Ovary (tissue), 9 donors: ENCODE measurements around the gene ACAD11. TPM values are rescaled to one million over a fixed set of nuclear protein-coding genes. Genes with fewer than 3 reads are reported as not detected.
A peak's percentile ranks its signal among the peaks of the same experiment; 100 is the strongest.

Source experiments
- DNase-seq, 5 donors: peaks; one replicate each; pipeline ENCODE4 v3.0.0-alpha.2; 2019 to 2020
- H3K27ac ChIP-seq, 2 donors: fragments of 200-600 bp; one replicate each; pipeline versions ENCODE4 v1.5.1 to v1.8.0; 2019 to 2022
- H3K27me3 ChIP-seq: fragments of 200-600 bp; one replicate; pipeline ENCODE4 v1.8.0; 2022
- H3K36me3 ChIP-seq: fragments of 200-600 bp; sonication (generic); one replicate; pipeline ENCODE4 v1.5.1; 2019
- H3K4me1 ChIP-seq: one replicate; pipeline ENCODE4 v1.8.1; 2013; ENCODE audit warnings: mild to moderate bottlenecking, moderate library complexity; ENCODE audit not compliant: insufficient read depth
- H3K4me3 ChIP-seq: fragments of 200-600 bp; sonication (generic); one replicate; pipeline ENCODE4 v1.5.1; 2017
- H3K9me3 ChIP-seq, 2 donors: fragments of 200-600 bp in 1 of 2; sonication (generic) in 1 of 2; one replicate each; pipeline versions ENCODE4 v1.5.1 to v1.8.1; 2013 to 2019; ENCODE audit warnings: mild to moderate bottlenecking in 1 of 2, moderate library complexity in 1 of 2
- CTCF ChIP-seq, 3 donors: fragments of 450-650 bp in 2 of 3; fragments of 200-600 bp in 1 of 3; IDR thresholded peaks; one replicate each; pipeline versions ENCODE4 v1.5.1 to v1.8.0; 2016 to 2022; ENCODE audit warnings: antibody characterized with exemption in 3 of 3, mild to moderate bottlenecking in 1 of 3
- EP300 ChIP-seq: sonication (generic); formaldehyde crosslinking; IDR thresholded peaks from one replicate; pipeline ENCODE4 v1.6.1; 2017; ENCODE audit warnings: antibody characterized with exemption
- POLR2A ChIP-seq: fragments of 450-650 bp; IDR thresholded peaks from one replicate; pipeline ENCODE4 v1.6.1; 2017; ENCODE audit warnings: antibody characterized with exemption, mild to moderate bottlenecking, moderate library complexity
- WGBS, 3 donors: extraction: QIAGEN DNeasy Blood & Tissue Kit in 1 of 3; methylation state at CpG; one replicate each; pipeline versions ENCODE4 v1.1.5 to v1.1.7; 2013 to 2017; 5-methylcytosine and 5-hydroxymethylcytosine counted together
- intact Hi-C, 4 donors: fragments of 100-400 bp; cut with DNase I; formaldehyde crosslinking; loops; one replicate each; pipeline versions ENCODE4 v1.11.0 to v1.15.1; 2022 to 2023
- polyA plus RNA-seq, 2 donors: library from polyadenylated mRNA; stranded (reverse); fragments of 200-250 nt in 1 of 2; fragments of 350-450 nt in 1 of 2; fragmentation: Illumina TruSeq in 1 of 2; extraction: RNeasy Lipid Tissue Mini Kit (QIAGEN cat#74804) in 1 of 2; gene quantifications; one replicate each; pipeline ENCODE4 v1.2.3, GENCODE V29; 2013 to 2014
- total RNA-seq, 7 donors: library from RNA; depleted of rRNA in 2 of 7; stranded (reverse); fragments of >200 nt in 2 of 7; fragmentation: NEBNext Ultra II Directional in 3 of 7; extraction: Animal tissue kit (Norgen Biotek cat#: 25700) in 3 of 7; gene quantifications; one replicate each; pipeline versions ENCODE4 v1.1.0 to v1.2.4, GENCODE V29; 2016 to 2023
- donor health status: DM: no; HTN: no; CAD: no; lungs with moderate emphysema.
- donor health status: DM: no; HTN: no; CAD: no.
- donor health status: Bipolar disorder and iron deficiency.
- donor health status: DM: yes; HTN: yes; CAD: no.
- donor health status: DM: no; HTN: no; CAD: no.
- donor health status: DM: yes; HTN: yes; CAD: no.

Gene ACAD11
- total and polyA plus RNA-seq, 9 donors: 18.7 to 48.8 (median 25.8) TPM

GRCh38 chr3:132555306-132556035 lies 104.1 kb downstream of the ACAD11 start:
- Histone ChIP-seq H3K27me3 (no peaks in the 10 kb centered on the region), H3K4me1 (peaks cover 11% of the 10 kb centered on the region), H3K4me3 (no peak overlapping the region), H3K36me3 (no peaks in the 10 kb centered on the region), H3K27ac (no peak overlapping the region), H3K9me3 (no peaks in the 10 kb centered on the region)
- no peak for DNase-seq
- intact Hi-C loops: no loop called here
- TF ChIP-seq EP300 (no peak), CTCF (IDR thresholded peaks at IDR 0.05) (no peak), POLR2A (no peak)
- WGBS, 3 donors: 63 to 85% (median 84%) methylated on average over 5 of the region's 5 CpGs

GRCh38 chr3:132554437-132554836 lies 105.2 kb downstream of the ACAD11 start:
- intact Hi-C loops: no loop called here
- H3K27ac ChIP-seq: no peak overlapping the region
- WGBS, 3 donors: 14 to 38% (median 16%) methylated on average over 8 of the region's 8 CpGs

GRCh38 chr3:132553826-132554225 lies 105.8 kb downstream of the ACAD11 start:
- TF ChIP-seq POLR2A (no peak), EP300 (no peak), CTCF (IDR thresholded peaks at IDR 0.05) (no peak)
- H3K27ac ChIP-seq: no peak overlapping the region
- no peaks in the 10 kb centered on the region for H3K27me3 ChIP-seq
- WGBS, 3 donors: 49 to 55% (median 50%) methylated on average over 6 of the region's 6 CpGs
- H3K9me3 ChIP-seq: no peaks in the 10 kb centered on the region
- peaks cover 17% of the 10 kb centered on the region for H3K4me1 ChIP-seq
- H3K36me3 ChIP-seq: no peaks in the 10 kb centered on the region
- no peak overlapping the region for H3K4me3 ChIP-seq
- intact Hi-C loops: no loop called here
- DNase-seq: no peak

More at GRCh38 chr3:132554437-132554836, 105.2 kb downstream of the ACAD11 start:
- Histone ChIP-seq H3K27me3 (no peaks in the 10 kb centered on the region), H3K4me3 (no peak overlapping the region), H3K4me1 (peaks cover 17% of the 10 kb centered on the region), H3K36me3 (no peaks in the 10 kb centered on the region), H3K9me3 (no peaks in the 10 kb centered on the region)
- no peak for TF ChIP-seq EP300
- DNase-seq: peak in 1 of 5 donors; percentile 66

- no peaks in the 10 kb centered on the region for H3K27me3 ChIP-seq
- TF ChIP-seq POLR2A (no peak), CTCF (IDR thresholded peaks at IDR 0.05) (no peak), EP300 (no peak)
- WGBS, 3 donors: 30 to 36% (median 30%) methylated on average over 3 of the region's 3 CpGs
- H3K4me3 ChIP-seq: no peak overlapping the region
- H3K36me3 ChIP-seq: no peaks in the 10 kb centered on the region
- H3K27ac ChIP-seq: peak overlapping the region in 1 of 2 donors; percentile 35
- no peaks in the 10 kb centered on the region for H3K9me3 ChIP-seq
- DNase-seq: no peak
- H3K4me1 ChIP-seq: peaks cover 17% of the 10 kb centered on the region
- intact Hi-C loops: no loop called here
Observed at GRCh38 chr3:132550579-132551305, 108.9 kb downstream of the ACAD11 start.
